GM10847 (cell line): ENCODE measurements around the gene PCTP.

Experiments used
- POLR2A ChIP-seq: IDR thresholded peaks from 2 replicates; pipeline ENCODE4 v1.6.1; 2011; ENCODE audit not compliant: insufficient read length; ENCODE audit errors: extremely low read depth

The PCTP gene

GRCh38 chr17:55740511-55741355 lies 10.1 kb upstream of the PCTP start:
- no peak for TF ChIP-seq POLR2A

- no peak for TF ChIP-seq POLR2A
Measured at GRCh38 chr17:55741356-55741700, 9.5 kb upstream of the PCTP start.

GRCh38 chr17:55742272-55743102 lies 8.4 kb upstream of the PCTP start:
- no peak for TF ChIP-seq POLR2A

GRCh38 chr17:55743103-55743679 lies 7.7 kb upstream of the PCTP start:
- no peak for TF ChIP-seq POLR2A

GRCh38 chr17:55745258-55745657 lies 5.6 kb upstream of the PCTP start:
- no peak for TF ChIP-seq POLR2A

- TF ChIP-seq POLR2A = no peak
Measured at GRCh38 chr17:55746466-55746865, 4.4 kb upstream of the PCTP start.

- TF ChIP-seq POLR2A = no peak
Measured at GRCh38 chr17:55747209-55747608, 3.6 kb upstream of the PCTP start.

- no peak for TF ChIP-seq POLR2A
Measured at GRCh38 chr17:55748841-55749240, 2.0 kb upstream of the PCTP start.

- no peak for TF ChIP-seq POLR2A
Measured at GRCh38 chr17:55749985-55750384, 866 bp upstream of the PCTP start.

- no peak for TF ChIP-seq POLR2A
Measured at GRCh38 chr17:55751720-55752250, 934 bp downstream of the PCTP start.

- TF ChIP-seq POLR2A = no peak
Measured at GRCh38 chr17:55756689-55757088, 5.8 kb downstream of the PCTP start.

- no peak for TF ChIP-seq POLR2A
Measured at GRCh38 chr17:55757659-55758058, 6.8 kb downstream of the PCTP start.

GRCh38 chr17:55758171-55758570 lies 7.3 kb downstream of the PCTP start:
- TF ChIP-seq POLR2A = no peak

GRCh38 chr17:55760643-55761355 lies 9.9 kb downstream of the PCTP start:
- TF ChIP-seq POLR2A = no peak
